ENCODE results near the gene ROCK2. TPM values are rescaled to one million over a fixed set of nuclear protein-coding genes. Genes with fewer than 3 reads are reported as not detected.
A peak's percentile ranks its signal among the peaks of the same experiment; 100 is the strongest.

The ROCK2 gene
- total and polyA plus RNA-seq, 2 of the 13 experiments (the other 11 are each of a cell fraction or from before 2014, with no cell fraction given) = 38.1 to 119 TPM

GRCh38 chr2:11387843-11388242 is 43.4 kb upstream of the ROCK2 start (continued):
- TF ChIP-seq ZNF713 (CRISPR knock-in tag; IDR thresholded peaks at IDR 0.05) (no peak), GMEB2 (CRISPR knock-in tag; IDR thresholded peaks at IDR 0.05; ENCODE audit: low read depth) (no peak), DNMT3B (CRISPR knock-in tag; conservative IDR thresholded peaks at IDR 0.05) (no peak), ZNF766 (CRISPR knock-in tag; IDR thresholded peaks at IDR 0.05; ENCODE audit: borderline replicate concordance) (no peak), E2F2 (CRISPR knock-in tag; IDR thresholded peaks at IDR 0.05; ENCODE audit: borderline replicate concordance) (no peak), ZNF3 (CRISPR knock-in tag; IDR thresholded peaks at IDR 0.05) (no peak), THRA (CRISPR knock-in tag; IDR thresholded peaks at IDR 0.05; ENCODE audit: borderline replicate concordance) (peak; percentile 45; the same call in 1 of the 2 replicates), TFDP1 (CRISPR knock-in tag; IDR thresholded peaks at IDR 0.05; ENCODE audit: borderline replicate concordance) (no peak), STAT6 (CRISPR knock-in tag; IDR thresholded peaks at IDR 0.05; ENCODE audit: borderline replicate concordance) (no peak), HNF1B (CRISPR knock-in tag; IDR thresholded peaks at IDR 0.05) (no peak), ZFP37 (CRISPR knock-in tag; IDR thresholded peaks at IDR 0.05; ENCODE audit: borderline replicate concordance) (no peak), KMT2A (CRISPR knock-in tag; IDR thresholded peaks at IDR 0.05) (no peak), NCOR1 (IDR thresholded peaks at IDR 0.05; ENCODE audit: borderline replicate concordance, low read length) (no peak), GABPA (IDR thresholded peaks at IDR 0.05; ENCODE audit: low read depth, low read length) (no peak), GABPA (CRISPR knock-in tag; IDR thresholded peaks at IDR 0.05; ENCODE audit: low read depth) (no peak), ZNF558 (CRISPR knock-in tag; IDR thresholded peaks at IDR 0.05; ENCODE audit: borderline replicate concordance) (no peak), ZMAT5 (CRISPR knock-in tag; IDR thresholded peaks at IDR 0.05; ENCODE audit: borderline replicate concordance, low read depth) (no peak), HMGA1 (CRISPR knock-in tag; conservative IDR thresholded peaks at IDR 0.05) (no peak), ZFP41 (CRISPR knock-in tag; IDR thresholded peaks at IDR 0.05; ENCODE audit: borderline replicate concordance) (no peak), ZNF441 (CRISPR knock-in tag; IDR thresholded peaks at IDR 0.05; ENCODE audit: borderline replicate concordance) (no peak), SAFB2 (CRISPR knock-in tag; IDR thresholded peaks at IDR 0.05; ENCODE audit: borderline replicate concordance, low read depth) (no peak)

Measured in HepG2 (cell line).